T-cell (primary cell): ENCODE data around the gene MAP3K7CL. TPM values are rescaled to one million over a fixed set of nuclear protein-coding genes. Genes with fewer than 3 reads are reported as not detected.
A peak's percentile ranks its signal among the peaks of the same experiment; 100 is the strongest.

ENCODE experiments used
- ATAC-seq, 4 experiments: fragments of 200-7000 bp in 3 of 4; fragments of 150-1000 bp in 1 of 4; cut with Tn5 transposase; replicated peaks in 1 of 4; 1 replicate in 3 of 4; 2 replicates in 1 of 4; pipeline ENCODE4 v1.10.0; 2021; ENCODE audit warnings: moderate library complexity in 3 of 4, mild to moderate bottlenecking in 2 of 4, moderate number of reproducible peaks in 1 of 4
- CTCF ChIA-PET, 2 donors: fragments of 300-600 bp; sonication (Branson Sonifier 250); formaldehyde crosslinking; loops; one replicate each; lab custom pipeline; 2022; ENCODE audit warnings: antibody characterized with exemption in 2 of 2; lab: Charles Lee
- POLR2A ChIA-PET, 2 donors: fragments of 300-600 bp; sonication (Branson Sonifier 250); formaldehyde crosslinking; loops; one replicate each; lab custom pipeline; 2022; ENCODE audit warnings: antibody characterized with exemption in 2 of 2; lab: Charles Lee
- DNase-seq, 35 experiments: peaks; one replicate each; pipeline versions ENCODE4 v3.0.0 to v3.0.0-alpha.2; 2013 to 2023
- H3K27ac ChIP-seq: one replicate; pipeline ENCODE4 v1.5.1; 2013; ENCODE audit warnings: low read length
- H3K27me3 ChIP-seq, 2 experiments: replicated peaks in 1 of 2; 1 replicate in 1 of 2; 2 replicates in 1 of 2; pipeline versions ENCODE4 v1.6.1 to v1.7.0; 2013; ENCODE audit warnings: low read length in 1 of 2, mixed read lengths in 1 of 2; ENCODE audit not compliant: control insufficient read depth in 2 of 2, insufficient read depth in 2 of 2; ENCODE audit errors: extremely low read depth in 1 of 2
- H3K36me3 ChIP-seq, 2 donors: 1 replicate in 1 of 2; 2 replicates in 1 of 2; pipeline versions ENCODE4 v1.6.1 to v1.7.0; 2013; ENCODE audit warnings: low read length in 1 of 2; ENCODE audit not compliant: control insufficient read depth in 2 of 2, insufficient read depth in 1 of 2; ENCODE audit errors: extremely low read depth in 1 of 2
- H3K4me1 ChIP-seq, 2 experiments: 1 replicate in 1 of 2; 2 replicates in 1 of 2; pipeline versions ENCODE4 v1.6.1 to v1.7.0; 2013; ENCODE audit warnings: low read length in 2 of 2, mixed read lengths in 1 of 2; ENCODE audit not compliant: insufficient read depth in 2 of 2, control insufficient read depth in 1 of 2; ENCODE audit errors: extremely low read depth in 1 of 2
- H3K4me3 ChIP-seq, 2 donors: 1 replicate in 1 of 2; 2 replicates in 1 of 2; pipeline versions ENCODE4 v1.5.1 to v1.7.0; 2013; ENCODE audit warnings: mild to moderate bottlenecking in 2 of 2, low read length in 1 of 2, moderate library complexity in 1 of 2; ENCODE audit not compliant: control insufficient read depth in 1 of 2; ENCODE audit errors: extremely low read depth in 1 of 2
- H3K9me3 ChIP-seq: 2 replicates; pipeline ENCODE4 v1.7.0; 2013
- H3K27ac Mint-ChIP-seq, 2 donors: one replicate each; pipeline ENCODE4 v1.8.0; 2020 to 2021; ENCODE audit warnings: mild to moderate bottlenecking in 2 of 2, mixed read lengths in 2 of 2
- H3K27me3 Mint-ChIP-seq, 2 donors: one replicate each; pipeline ENCODE4 v1.8.0; 2021 to 2022; ENCODE audit warnings: mixed read lengths in 2 of 2
- H3K36me3 Mint-ChIP-seq: one replicate; pipeline ENCODE4 v1.8.0; 2021; ENCODE audit warnings: mixed read lengths
- H3K4me1 Mint-ChIP-seq, 3 donors: one replicate each; pipeline ENCODE4 v1.8.0; 2020 to 2022; ENCODE audit warnings: mixed read lengths in 3 of 3, mild to moderate bottlenecking in 1 of 3
- H3K4me3 Mint-ChIP-seq, 3 donors: one replicate each; pipeline ENCODE4 v1.8.0; 2020 to 2022; ENCODE audit warnings: mild to moderate bottlenecking in 3 of 3, mixed read lengths in 3 of 3, moderate library complexity in 3 of 3
- H3K9me3 Mint-ChIP-seq, 3 donors: one replicate each; pipeline ENCODE4 v1.8.0; 2020 to 2022; ENCODE audit warnings: mixed read lengths in 3 of 3
- WGBS: methylation state at CpG from one replicate; pipeline ENCODE4 v1.1.5; 2013; ENCODE audit warnings: missing lambda C conversion rate; ENCODE audit not compliant: insufficient coverage; 5-methylcytosine and 5-hydroxymethylcytosine counted together
- total RNA-seq, 35 experiments: library from RNA in 6 of 35; stranded (reverse) in 6 of 35; fragments of 120-200 nt in 1 of 35; gene quantifications; one replicate each; pipeline versions ENCODE4 v1.2.1 to v1.2.4 and lab custom pipeline; 2013 to 2026

MAP3K7CL gene
- total RNA-seq, 5 donors from 2014 or later (not counting 1 experiment from before 2014, with no cell fraction given), result 4.8 to 9.1 (median 7.4) TPM

- no peaks in the 10 kb centered on the region for H3K9me3 ChIP-seq
- no peaks in the 10 kb centered on the region for H3K4me1 ChIP-seq
- H3K9me3 Mint-ChIP-seq, result no peaks in the 10 kb centered on the region
- no peak overlapping the region for H3K27ac ChIP-seq
- DNase-seq (peak in 1 of 35 experiments; percentile 10), ATAC-seq (no peak)
- no CpG with 5 or more reads among the region's 1 CpG for WGBS
- no peaks in the 10 kb centered on the region for H3K27me3 ChIP-seq
- no peak overlapping the region for H3K27ac Mint-ChIP-seq
- peaks cover 4% of the 10 kb centered on the region for H3K36me3 Mint-ChIP-seq
- CTCF ChIA-PET, result no interaction called here
- H3K4me3 ChIP-seq, result no peak overlapping the region
- no peaks in the 10 kb centered on the region for H3K27me3 Mint-ChIP-seq
- no peaks in the 10 kb centered on the region for H3K36me3 ChIP-seq
- H3K4me3 Mint-ChIP-seq, result no peak overlapping the region
- POLR2A ChIA-PET, result interaction anchor here in 1 of 2 donors (0.6 kb wide), 1 partner anchor 619 kb away, joined by 6 read pairs; no protein-coding TSS in a partner anchor
- H3K4me1 Mint-ChIP-seq, result peaks cover 0 to 5% (median 5%) of the 10 kb centered on the region in 3 donors
These were observed 53.6 kb downstream of the MAP3K7CL start for GRCh38 chr21:29184037-29184436.

GRCh38 chr21:29185172-29185571 is 54.7 kb downstream of the MAP3K7CL start:
- Mint-ChIP-seq H3K4me1 (peaks cover 0 to 5% (median 5%) of the 10 kb centered on the region in 3 donors), H3K9me3 (no peaks in the 10 kb centered on the region), H3K36me3 (no peaks in the 10 kb centered on the region), H3K27me3 (no peaks in the 10 kb centered on the region), H3K4me3 (no peak overlapping the region), H3K27ac (no peak overlapping the region)
- Histone ChIP-seq H3K27ac (no peak overlapping the region), H3K4me1 (no peaks in the 10 kb centered on the region), H3K9me3 (no peaks in the 10 kb centered on the region), H3K27me3 (no peaks in the 10 kb centered on the region), H3K36me3 (no peaks in the 10 kb centered on the region), H3K4me3 (no peak overlapping the region)
- ChIA-PET POLR2A (interaction anchor here in 1 of 2 donors (0.5 kb wide), 1 partner anchor 22 kb away, joined by 3 read pairs; no protein-coding TSS in a partner anchor), CTCF (no interaction called here)
- ATAC-seq, result no peak
- no peak for DNase-seq
- WGBS, result 100% methylated on average over 1 of the region's 1 CpG

GRCh38 chr21:29185633-29186032 is 55.2 kb downstream of the MAP3K7CL start:
- H3K4me3 Mint-ChIP-seq, result no peak overlapping the region
- H3K27ac Mint-ChIP-seq, result no peak overlapping the region
- Histone ChIP-seq H3K27me3 (no peaks in the 10 kb centered on the region), H3K36me3 (no peaks in the 10 kb centered on the region), H3K4me1 (no peaks in the 10 kb centered on the region), H3K4me3 (no peak overlapping the region), H3K9me3 (no peaks in the 10 kb centered on the region), H3K27ac (no peak overlapping the region)
- H3K36me3 Mint-ChIP-seq, result no peaks in the 10 kb centered on the region
- 100% methylated on average over 2 of the region's 4 CpGs for WGBS
- no peak for DNase-seq
- no peaks in the 10 kb centered on the region for H3K27me3 Mint-ChIP-seq
- no peaks in the 10 kb centered on the region for H3K9me3 Mint-ChIP-seq
- CTCF ChIA-PET, result no interaction called here
- POLR2A ChIA-PET, result no interaction called here
- no peak for ATAC-seq
- H3K4me1 Mint-ChIP-seq, result peaks cover 0 to 5% (median 5%) of the 10 kb centered on the region in 3 donors

- no peaks in the 10 kb centered on the region for H3K4me1 ChIP-seq
- H3K36me3 Mint-ChIP-seq, result no peaks in the 10 kb centered on the region
- no peaks in the 10 kb centered on the region for H3K27me3 ChIP-seq
- CTCF ChIA-PET, result interaction anchor here in 1 of 2 donors (0.6 kb wide), 1 partner anchor 92 kb away, joined by 6 read pairs; no protein-coding TSS in a partner anchor
- H3K27ac Mint-ChIP-seq, result no peak overlapping the region
- DNase-seq (no peak), ATAC-seq (no peak)
- no peaks in the 10 kb centered on the region for H3K36me3 ChIP-seq
- H3K9me3 ChIP-seq, result no peaks in the 10 kb centered on the region
- H3K4me3 Mint-ChIP-seq, result no peak overlapping the region
- no peaks in the 10 kb centered on the region for H3K27me3 Mint-ChIP-seq
- POLR2A ChIA-PET, result no interaction called here
- H3K9me3 Mint-ChIP-seq, result no peaks in the 10 kb centered on the region
- H3K27ac ChIP-seq, result no peak overlapping the region
- no peak overlapping the region for H3K4me3 ChIP-seq
- peaks cover 0 to 5% (median 5%) of the 10 kb centered on the region in 3 donors for H3K4me1 Mint-ChIP-seq
These were observed 55.8 kb downstream of the MAP3K7CL start for GRCh38 chr21:29186246-29186645.

GRCh38 chr21:29187944-29188343 is 57.5 kb downstream of the MAP3K7CL start:
- Histone ChIP-seq H3K36me3 (no peaks in the 10 kb centered on the region), H3K27ac (no peak overlapping the region), H3K4me3 (no peak overlapping the region), H3K27me3 (no peaks in the 10 kb centered on the region), H3K9me3 (no peaks in the 10 kb centered on the region), H3K4me1 (no peaks in the 10 kb centered on the region)
- CTCF ChIA-PET, result no interaction called here
- no peaks in the 10 kb centered on the region for H3K27me3 Mint-ChIP-seq
- DNase-seq (no peak), ATAC-seq (no peak)
- 100% methylated on average over 1 of the region's 2 CpGs for WGBS
- no peak overlapping the region for H3K27ac Mint-ChIP-seq
- no peaks in the 10 kb centered on the region for H3K9me3 Mint-ChIP-seq
- POLR2A ChIA-PET, result no interaction called here
- no peaks in the 10 kb centered on the region for H3K36me3 Mint-ChIP-seq
- no peak overlapping the region for H3K4me3 Mint-ChIP-seq
- no peaks in the 10 kb centered on the region for H3K4me1 Mint-ChIP-seq

GRCh38 chr21:29189353-29189752 is 58.9 kb downstream of the MAP3K7CL start:
- peaks cover 0 to under 1% (median 0%) of the 10 kb centered on the region in 3 donors for H3K4me1 Mint-ChIP-seq
- ChIA-PET CTCF (no interaction called here), POLR2A (no interaction called here)
- 100% methylated on average over 1 of the region's 2 CpGs for WGBS
- H3K27me3 Mint-ChIP-seq, result no peaks in the 10 kb centered on the region
- no peak for DNase-seq
- no peak overlapping the region for H3K4me3 Mint-ChIP-seq
- no peaks in the 10 kb centered on the region for H3K36me3 Mint-ChIP-seq
- Histone ChIP-seq H3K27ac (no peak overlapping the region), H3K36me3 (no peaks in the 10 kb centered on the region), H3K9me3 (no peaks in the 10 kb centered on the region), H3K4me3 (no peak overlapping the region), H3K27me3 (no peaks in the 10 kb centered on the region), H3K4me1 (no peaks in the 10 kb centered on the region)
- ATAC-seq, result no peak
- H3K9me3 Mint-ChIP-seq, result no peaks in the 10 kb centered on the region
- no peak overlapping the region for H3K27ac Mint-ChIP-seq
